NCI-H345 treated with DMSO at 0.1 percent for 48 hours (cell line): ENCODE measurements around the gene CCDC63.

Experiments
- DNase-seq: peaks from one replicate; lab custom pipeline; 2025; ENCODE audit not compliant: unreplicated experiment; lab: John Stamatoyannopoulos, UW

Gene CCDC63

DNA sequence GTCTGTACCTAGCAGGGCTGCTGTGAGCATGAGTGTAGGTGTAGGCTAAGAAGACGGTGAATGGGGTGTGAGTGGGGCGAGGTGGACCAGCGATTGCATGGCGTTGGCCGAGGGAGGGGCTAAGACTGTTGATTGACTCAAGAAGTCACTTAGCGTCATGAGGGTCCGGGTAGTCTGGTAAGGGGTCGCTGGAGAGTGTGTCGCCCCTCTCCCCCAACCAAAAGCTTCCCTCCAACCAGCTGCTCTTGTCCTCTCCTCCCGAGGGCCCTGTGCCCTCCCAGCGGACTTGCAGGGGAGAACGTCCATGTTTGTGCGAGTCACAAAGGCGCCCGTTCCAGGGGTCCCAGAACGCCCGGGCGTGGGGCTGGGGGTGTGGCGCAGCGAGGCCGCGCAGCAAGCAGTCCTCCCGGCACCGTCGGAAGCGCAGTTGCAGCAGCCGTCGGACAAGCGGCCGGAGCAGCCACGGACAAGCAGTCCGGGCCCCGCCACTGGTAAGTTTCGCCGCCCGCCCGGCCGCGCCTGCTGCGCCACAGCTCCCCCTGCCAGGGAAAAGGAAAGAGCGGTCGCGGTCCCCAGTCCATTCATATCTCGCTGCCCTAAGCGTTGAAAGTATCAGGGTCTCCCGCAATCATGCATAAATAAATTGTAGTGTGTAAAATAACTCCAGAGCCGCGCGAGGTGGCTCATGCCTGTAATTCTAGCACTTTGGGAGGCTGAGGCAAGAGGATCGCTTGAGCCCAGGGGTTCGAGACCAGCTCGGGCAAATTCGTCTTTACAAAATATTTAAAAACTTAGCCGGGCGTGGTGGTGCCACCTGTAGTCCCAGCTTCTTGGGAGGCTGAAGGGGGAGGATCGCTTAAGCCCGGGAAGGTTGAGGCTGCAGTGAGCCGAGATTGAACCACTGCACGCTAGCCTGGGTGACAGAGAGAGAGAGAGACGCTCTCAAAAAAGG, at the start of gene CCDC63:
Gene CCDC63, plus strand, starts transcription at position 373 of the 952 bp plus-strand sequence. CDS start 5,968 bp downstream, outside the sequence.
- DNase-seq: peak; percentile 12

DNA sequence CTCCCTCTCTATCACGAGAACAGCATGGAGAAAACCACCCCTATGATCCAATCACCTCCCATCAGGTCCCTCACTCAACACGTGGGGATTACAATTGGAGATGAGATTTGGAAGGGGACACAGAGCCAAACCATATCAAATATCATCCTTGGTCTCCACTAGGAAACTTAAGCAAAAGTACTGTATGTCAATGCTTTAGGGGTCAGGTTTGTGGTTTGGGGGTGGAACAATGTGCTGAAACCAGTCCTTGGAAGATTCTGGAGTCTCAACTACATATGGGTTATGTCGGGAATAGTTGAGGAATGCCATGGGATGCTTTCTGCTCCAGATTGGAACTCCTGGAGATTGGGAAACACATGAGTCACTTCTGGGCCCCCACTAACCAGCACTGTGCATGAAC, 48.3 kb upstream of the CCDC63 start:
- no peak for DNase-seq

DNA sequence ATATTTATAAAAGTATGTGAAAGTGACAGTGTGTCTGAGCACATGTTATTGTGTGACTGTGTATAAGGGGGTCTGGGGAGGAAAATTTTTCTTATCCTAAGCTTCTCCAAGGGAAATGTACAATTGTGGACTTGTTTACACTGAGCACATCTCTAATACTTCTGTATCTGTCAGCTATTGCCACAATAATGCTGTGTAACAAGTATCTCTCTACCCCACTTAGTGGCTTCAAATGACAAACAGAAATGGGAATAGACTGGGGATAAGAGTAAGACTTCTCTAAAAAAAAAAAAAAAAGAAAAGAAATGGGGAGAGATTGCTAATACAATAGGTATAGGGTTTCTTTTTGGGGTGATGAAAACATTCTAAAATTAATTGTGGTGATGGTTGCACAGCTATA, 44.3 kb upstream of the CCDC63 start:
- DNase-seq: no peak

DNA sequence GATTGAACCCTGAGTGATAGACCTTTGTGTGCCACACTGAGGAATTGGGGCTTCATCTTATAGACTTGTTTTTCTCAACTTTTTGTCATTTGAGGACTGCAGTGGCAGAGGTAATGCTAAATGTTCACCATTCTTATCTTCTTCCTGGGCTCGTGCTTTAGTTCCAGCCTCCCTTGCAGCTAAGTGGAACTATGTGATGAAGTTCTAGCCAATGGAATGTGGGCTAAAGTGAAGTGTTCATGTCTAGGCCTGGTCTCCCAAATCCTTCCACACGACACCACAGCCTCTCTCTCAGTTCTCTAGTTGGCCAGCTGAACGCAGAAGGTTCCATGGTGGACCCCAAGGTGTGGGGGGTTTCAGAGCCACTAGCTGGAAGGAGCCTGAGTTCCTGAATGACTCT, 42.4 kb upstream of the CCDC63 start:
- no peak for DNase-seq

DNA sequence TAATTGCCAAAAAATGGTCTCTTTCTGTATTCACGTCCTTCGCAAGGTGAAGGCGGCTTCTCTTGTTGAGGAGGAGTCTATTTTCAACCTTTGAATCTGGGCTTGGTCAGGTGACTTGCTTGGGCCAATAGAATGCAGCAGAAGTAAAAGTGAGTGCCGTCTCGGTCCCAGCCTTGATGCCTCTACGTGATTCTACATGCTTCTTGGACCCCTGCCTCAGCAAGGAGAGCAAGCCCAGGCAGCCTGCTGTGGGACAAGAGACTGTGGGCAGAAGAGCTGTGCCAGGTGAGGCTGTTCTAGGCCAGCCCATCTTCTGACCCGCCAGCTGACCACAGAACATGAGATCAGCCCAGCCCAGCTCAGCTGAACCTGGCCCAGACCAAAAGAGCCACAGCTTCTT, 39.1 kb upstream of the CCDC63 start:
- no peak for DNase-seq

DNA sequence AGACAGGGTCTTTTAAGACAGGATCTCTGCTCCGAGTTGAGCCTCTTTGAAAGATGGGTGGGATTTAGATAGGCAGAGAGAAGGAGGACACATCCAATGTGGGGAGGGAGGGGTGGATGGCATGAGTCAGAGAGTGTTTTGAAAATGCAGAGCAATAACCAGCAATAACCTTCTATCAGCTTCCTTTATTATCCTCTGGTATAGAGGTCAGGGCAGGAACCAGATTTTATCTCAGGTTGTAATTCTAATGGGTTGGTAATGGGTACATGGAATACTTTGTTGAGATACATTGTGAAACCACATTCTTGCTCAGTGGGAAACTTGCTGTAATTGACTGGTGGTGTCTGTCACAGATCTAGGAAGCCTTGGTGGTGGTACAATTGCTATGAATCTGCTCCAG, 37.6 kb upstream of the CCDC63 start:
- DNase-seq: no peak

DNA sequence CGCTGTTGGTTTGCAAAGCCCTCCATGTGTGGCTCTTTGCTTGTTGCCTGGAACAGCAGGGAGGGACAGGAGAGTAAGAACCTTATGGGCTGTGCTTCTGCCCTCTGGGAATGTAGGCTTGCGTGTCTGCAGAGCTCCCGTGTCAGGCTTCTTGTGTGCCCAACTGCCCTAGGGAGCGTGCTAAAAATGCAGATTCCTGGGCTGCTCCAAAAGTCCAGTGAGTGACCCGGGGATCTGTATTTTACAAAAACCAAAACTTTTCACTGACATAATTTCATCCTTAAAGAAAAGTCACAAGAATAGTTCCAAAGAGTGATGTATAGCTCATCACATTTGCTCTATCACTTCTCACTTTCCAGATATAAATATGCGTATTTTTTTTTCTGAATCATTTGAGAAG, 34.8 kb upstream of the CCDC63 start:
- DNase-seq: no peak

DNA sequence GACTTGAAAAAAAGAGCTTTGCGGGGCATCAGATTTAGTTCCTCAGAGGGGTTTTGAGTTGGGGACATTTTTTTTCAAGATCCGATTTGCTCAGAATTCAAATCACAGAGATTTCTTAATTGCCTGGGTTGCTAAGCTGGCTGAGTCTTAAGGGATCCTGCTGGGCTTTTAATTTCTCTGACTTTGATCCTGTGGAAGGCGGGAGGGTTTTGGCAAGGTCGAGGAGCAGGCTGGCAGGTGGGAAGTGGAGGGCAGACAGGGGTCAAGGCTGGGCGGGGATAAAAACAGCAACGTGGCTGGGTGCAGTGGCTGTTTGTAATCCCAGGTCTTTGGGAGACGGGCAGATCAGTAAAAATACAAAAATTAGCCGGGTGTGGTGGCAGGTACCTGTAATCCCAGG, 33.5 kb upstream of the CCDC63 start:
- DNase-seq: no peak

DNA sequence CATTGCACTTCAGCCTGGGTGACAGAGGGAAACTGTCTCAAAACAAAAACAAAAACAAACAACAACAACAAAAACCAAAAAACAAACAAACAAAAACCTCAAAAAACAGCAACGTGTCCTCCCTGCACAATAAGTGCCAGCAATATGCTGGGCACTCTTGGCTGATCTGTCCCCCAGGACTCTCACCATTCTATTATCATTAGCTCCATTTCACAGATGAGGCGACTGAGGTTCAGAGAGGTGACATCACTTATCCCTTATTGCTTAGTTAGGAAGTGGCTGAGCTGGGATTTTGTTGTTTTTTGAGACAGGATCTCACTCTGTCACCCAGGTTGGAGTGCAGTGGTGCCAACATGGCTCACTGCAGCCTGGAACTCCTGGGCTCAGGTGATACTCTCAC, 33.0 kb upstream of the CCDC63 start:
- DNase-seq: no peak

DNA sequence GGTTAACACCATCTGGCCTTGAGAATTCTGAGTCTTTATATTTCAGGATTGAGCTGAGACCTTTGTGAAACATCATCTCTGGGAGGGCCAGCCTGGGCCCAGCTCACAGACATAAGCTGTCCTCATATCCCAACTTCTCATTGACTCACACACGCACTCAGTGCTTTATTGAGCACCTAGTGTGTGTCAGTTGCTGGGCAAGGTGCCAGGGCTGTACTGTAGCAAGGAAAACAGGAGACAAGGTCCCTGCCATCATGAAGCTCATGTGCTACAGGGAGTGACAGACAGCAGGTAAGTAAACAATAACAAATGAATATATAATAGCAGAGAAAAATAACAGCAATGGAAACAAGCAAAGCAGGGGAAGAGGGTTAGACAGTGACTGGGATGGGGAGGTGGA, 30.5 kb upstream of the CCDC63 start:
- no peak for DNase-seq

DNA sequence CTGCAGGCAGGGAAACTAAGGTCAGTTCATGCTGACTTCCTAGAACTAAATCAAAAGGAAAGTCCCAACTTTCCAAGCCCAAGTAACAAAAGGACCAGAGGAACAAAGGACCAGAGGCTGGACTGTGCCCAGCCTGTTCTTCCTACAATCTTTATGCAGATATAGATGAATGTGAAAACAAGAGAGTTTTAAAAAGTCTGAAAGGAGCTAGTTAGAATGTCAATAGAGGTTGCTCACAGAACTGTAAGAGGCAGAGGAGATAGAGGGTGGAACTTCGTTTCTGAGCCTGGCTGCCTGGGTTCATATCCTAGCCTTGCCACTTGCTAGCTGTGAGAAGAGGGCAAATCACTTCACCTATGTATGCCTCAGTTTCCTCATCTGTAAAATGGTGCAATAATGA, 30.0 kb upstream of the CCDC63 start:
- DNase-seq: no peak

DNA sequence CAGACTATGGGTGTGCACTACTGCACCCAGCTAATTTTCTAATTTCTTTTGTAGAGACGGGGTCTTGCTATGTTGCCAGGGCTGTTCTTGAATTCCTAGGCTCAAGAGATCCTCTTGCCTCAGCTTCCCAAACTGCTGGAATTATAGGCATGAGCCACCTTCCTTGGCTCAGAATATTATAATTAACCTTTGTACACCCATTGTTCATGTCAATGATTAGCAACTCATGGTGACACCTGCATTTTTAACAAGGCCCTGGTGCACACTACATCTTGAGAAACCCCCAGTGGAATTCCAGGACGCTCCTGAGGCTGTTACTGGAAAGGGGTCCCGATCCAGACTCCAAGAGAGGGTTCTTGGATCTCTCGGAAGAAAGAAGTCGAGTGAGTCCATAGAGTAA, 28.3 kb upstream of the CCDC63 start:
- no peak for DNase-seq

DNA sequence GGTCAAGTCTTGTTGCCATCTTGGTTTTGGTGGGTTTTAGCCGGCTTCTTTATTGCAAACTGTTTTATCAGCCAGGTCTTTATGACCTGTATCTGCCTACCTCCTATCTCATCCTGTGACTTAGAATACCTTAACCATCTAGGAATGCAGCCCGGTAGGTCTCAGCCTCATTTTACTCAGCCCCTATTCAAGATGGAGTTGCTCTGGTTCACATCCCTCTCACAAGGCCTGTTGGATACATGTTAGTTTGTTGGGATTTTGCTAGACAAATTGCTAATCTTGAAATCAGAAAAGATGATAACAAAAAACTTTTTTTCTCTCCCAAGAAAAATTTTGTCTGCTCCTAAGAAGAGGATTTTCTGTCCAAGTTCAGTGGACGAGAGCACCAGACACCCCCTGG, 27.6 kb upstream of the CCDC63 start:
- no peak for DNase-seq

DNA sequence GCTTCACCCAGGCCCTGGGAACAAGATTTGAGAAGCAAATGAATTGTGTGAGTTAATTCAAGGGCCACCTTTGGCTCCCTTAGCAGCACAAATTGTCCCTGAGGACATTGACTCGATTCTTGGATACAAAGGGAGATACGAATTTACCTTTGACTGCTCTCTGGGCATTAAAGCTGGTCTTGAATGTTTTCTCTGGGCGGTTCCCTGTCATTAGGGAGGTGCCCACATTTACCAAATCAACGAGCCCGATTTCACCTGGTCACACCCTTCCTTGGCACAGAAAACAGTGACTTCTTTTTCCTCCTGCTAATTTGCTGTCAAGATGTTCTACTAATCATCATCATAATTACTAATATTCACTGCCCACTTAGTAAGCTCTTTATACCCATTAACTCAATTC, 27.1 kb upstream of the CCDC63 start:
- DNase-seq: no peak

DNA sequence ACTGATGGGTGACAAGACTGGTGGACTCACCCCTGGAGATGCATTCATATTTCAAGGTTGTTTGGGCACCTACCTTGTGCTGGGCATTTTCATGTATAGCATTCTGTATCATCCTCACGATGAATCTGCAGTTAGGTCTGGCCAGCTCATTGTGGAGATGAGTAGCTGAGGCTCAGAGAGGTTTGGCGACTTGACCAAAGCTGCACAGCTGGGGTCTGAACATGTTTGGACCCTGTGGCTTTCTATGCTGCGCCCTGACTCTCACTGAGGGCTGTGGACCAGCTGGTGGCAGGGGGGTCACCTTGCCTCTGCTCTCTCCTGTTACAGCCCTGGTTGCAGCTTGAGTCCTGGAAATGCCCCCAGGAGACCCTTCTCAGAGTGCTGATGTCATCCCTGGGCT, 24.9 kb upstream of the CCDC63 start:
- no peak for DNase-seq

DNA sequence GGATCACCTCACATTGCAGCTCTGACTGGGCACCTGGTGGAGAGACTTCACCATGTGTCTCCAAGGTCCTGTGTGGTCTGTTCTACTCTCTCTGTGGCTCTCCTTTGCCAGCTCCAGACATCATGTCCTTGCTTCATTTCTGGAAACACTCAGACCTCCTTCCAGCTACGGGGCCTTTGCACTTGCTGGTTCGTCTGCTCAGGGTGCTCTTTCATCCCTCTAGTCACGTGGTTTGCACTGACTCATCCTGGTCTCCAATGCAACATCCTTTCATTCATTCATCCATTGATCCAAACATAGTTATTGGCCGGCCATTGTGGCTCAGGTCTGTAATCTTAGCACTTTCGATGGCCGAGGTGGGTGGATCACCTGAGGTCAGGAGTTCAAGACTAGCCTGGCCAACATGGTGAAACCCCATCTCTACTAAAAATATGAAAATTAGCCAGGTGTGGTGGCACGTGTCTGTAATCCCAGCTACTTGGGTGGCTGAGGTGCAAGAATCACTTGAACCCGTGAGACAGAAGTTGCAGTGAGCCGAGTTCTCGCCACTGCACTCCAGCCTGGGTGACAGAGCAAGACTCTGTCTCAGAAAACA, 23.9 kb upstream of the CCDC63 start:
- no peak for DNase-seq

DNA sequence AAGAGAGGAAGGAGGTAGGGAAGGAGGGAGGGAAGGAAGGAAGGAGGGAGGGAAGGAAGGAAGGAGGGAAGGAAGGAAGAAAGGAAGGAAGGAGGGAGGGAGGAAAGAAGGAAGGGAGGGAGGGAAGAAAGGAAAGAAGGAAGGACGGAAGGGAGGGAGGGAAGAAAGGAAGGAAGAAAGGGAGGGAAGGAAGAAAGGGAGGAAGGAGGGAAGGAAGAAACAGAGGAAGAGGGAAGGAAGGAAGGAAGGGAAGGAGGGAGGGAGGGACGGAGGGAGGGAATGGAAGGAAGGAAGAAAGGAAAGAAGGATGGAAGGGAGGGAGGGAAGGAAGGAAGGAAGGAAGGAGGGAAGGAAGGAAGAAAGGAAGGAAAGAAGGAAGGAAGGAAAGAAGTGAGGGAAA, 22.4 kb upstream of the CCDC63 start:
- DNase-seq: no peak

DNA sequence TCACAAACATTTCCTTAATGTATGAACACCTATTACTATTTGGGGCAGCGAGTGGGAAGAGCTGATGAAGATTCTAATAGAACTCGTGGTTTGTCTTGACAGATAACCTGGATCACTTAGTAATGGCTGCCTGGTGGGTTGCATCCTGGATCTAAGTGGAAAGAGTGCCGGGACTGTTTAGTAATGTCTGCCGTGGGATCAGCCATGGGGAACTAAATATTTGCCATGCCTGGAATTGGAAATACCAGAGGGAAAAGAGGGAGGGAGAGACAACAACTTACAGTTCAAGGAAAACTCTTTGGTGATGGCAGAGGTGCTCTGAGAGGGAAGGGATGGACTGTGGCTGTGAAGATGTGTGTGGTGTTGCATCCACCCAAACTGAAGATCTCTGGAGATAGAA, 21.3 kb upstream of the CCDC63 start:
- no peak for DNase-seq

DNA sequence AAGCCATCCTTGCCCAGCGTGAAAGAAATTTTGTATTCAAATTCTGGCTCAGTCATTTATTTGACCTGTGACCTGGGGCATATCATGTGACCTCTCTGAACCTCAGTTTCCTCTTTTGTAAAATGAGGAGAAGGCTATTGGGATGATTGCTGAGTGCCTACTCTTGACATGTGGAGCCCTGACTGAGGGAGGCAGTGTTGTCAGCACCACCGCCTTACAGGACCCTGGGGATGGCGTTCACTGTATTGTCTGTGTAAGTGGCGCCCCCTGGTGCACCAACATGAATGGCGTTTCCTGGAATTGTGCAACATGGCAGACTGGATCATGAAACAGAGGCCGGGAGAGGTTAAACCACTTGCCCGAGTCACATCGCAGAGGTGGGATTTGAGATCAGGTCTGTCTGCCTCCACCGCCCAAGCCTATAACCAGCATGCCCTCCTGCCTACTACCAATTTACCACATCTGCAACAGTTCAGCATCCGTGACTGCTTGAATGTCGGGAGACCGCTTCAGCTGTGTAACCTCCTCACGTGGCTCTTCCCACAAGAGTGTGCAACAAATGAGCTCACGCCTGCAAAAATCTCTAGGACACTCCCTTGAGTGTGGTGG, 20.1 kb upstream of the CCDC63 start:
- DNase-seq: peak; percentile 57

DNA sequence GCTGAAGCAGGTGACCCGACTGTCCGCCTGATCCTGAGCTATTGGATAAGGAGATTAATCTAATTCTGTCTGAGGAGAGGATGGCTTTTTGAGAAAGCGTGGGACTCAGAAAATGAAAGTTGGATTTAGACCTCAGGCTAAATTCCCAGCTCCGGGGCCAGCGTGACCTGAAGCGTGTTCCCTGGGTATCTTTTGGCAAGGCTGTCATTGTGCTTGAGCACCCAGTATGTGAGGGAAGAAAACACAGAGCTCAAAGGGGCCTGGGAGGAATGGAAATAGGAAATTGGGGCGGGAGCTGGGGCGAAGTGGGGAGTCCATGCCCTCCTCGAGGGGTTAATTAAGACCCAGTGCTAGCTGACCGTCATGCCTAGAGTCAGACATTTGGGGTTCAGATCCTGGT, 17.5 kb upstream of the CCDC63 start:
- DNase-seq: no peak

DNA sequence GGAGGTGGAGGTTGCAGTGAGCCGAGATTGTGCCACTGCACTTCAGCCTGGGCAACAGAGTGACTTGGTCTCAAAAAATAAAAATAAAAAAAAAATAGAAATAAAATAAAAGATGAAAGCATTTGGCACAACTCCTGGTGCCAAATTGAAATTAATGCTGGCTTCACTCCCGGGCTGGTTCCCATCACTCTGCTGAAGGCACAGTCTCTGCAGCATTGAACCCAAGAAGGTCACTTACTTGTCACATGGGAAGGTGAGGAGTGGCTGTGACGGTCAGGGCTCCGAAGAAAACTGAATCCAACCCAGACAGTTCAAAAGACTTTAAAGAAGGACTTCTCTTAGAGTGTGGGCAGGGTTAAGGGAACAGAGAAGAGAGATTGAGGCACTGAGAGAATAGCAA, 10.5 kb upstream of the CCDC63 start:
- no peak for DNase-seq

DNA sequence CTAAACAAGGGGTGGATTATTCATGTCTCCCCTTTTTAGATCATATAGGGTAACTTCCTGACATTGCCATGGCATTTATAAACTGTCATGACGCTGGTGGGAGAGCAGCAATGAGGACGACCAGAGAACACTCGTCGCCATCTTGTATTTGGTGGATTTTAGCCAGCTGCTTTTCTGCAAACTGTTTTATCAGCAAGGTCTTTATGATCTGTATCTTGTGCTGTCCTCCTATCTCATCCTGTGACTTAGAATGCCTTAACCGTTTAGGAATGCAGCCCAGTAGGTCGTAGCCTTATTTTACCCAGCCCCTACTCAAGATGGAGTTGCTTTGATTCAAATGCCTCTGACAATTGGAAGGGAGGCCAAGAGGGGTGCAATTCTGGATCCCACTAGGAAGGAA, 5.8 kb upstream of the CCDC63 start:
- no peak for DNase-seq
